GM10266 (cell line): ENCODE measurements around the gene GIPC1.

Source experiments
- DNase-seq: peaks from one replicate; pipeline ENCODE4 v3.0.0; 2012; ENCODE audit errors: extremely low spot score
- TF ChIP-seq, protein P1 (sequence below): IDR thresholded peaks from 2 replicates; pipeline ENCODE4 v1.5.1; 2012; ENCODE audit warnings: mild to moderate bottlenecking, low read depth; ENCODE audit not compliant: control insufficient read depth, insufficient read depth; ENCODE audit errors: missing control alignments

GIPC1 gene

DNA sequence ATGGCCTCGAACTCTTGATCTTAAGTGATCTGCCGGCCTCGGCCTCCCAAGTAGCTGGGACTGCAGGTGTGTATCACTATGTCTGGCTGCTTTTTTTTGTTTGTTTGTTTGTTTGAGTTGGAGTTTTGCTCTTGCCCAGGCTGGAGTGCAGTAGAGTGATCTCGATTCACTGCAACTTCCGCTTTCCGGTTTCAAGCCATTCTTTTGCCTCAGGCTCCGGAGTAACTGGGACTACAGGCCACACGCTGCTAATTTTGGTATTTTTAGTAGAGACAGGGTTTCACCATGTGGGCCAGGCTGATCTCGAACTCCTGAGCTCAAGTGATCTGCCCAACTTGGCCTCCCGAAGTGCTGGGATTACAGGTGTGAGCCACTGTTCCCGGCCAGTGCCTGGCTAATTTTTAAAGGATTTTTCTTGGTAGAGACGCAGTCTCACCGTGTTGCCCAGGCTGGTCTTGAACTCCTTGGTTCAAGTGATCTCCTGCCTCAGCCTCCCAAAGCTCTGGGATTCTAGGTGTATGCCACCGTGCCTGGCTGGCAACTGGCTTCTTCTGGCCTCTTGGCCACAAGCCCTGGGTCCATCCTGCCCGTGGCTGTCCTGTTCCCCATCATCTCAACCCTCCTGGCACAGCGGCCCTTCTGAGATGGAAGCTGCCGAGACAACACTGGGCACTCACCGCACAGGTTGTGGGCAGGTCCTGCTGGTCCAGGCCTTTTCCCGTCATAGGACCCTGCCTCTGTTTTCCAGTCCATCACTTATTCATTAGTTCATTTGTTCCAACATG lies 45.0 kb upstream of the GIPC1 start:
- TF ChIP-seq, protein P1, sequence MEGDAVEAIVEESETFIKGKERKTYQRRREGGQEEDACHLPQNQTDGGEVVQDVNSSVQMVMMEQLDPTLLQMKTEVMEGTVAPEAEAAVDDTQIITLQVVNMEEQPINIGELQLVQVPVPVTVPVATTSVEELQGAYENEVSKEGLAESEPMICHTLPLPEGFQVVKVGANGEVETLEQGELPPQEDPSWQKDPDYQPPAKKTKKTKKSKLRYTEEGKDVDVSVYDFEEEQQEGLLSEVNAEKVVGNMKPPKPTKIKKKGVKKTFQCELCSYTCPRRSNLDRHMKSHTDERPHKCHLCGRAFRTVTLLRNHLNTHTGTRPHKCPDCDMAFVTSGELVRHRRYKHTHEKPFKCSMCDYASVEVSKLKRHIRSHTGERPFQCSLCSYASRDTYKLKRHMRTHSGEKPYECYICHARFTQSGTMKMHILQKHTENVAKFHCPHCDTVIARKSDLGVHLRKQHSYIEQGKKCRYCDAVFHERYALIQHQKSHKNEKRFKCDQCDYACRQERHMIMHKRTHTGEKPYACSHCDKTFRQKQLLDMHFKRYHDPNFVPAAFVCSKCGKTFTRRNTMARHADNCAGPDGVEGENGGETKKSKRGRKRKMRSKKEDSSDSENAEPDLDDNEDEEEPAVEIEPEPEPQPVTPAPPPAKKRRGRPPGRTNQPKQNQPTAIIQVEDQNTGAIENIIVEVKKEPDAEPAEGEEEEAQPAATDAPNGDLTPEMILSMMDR = no peak
- DNase-seq = no peak

DNA sequence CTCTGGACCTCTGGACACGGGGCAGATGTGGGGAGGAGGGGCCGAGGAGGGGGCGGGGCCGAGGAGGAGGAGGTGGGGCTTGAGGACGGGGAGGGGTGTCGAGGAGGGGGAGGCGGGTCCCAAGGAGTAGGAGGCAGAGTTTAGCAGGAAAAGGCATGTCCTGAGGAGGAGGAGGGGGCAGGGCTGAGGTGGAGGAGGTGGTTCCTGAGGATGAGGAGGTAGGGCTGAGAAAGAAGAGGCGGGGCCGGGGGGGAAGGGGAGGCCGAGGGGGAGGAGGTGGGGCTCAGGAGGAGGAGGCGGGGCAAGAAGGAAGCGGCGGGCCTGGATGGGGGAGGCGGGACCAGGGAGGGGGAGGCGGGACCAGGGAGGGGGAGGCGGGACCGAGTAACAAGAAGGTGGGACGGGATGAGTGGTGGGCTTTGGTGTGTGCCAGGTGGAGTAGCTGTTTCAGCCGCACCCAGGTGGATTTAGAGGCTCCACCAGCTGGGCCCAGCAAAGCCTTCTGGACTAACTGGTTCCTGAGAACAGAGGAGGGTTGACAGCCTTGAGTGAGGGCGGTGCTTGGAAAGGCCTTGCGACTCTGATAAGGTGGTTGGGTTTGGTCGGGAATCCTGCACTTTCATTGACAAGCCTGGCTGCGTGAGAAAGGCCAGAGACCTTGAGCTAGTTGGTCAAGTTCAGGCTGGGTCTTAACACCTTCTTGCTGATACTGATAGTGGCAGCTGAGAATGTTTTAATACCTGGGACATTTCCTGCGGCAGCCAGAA lies 41.2 kb upstream of the GIPC1 start:
- TF ChIP-seq, protein P1 = no peak
- peak; percentile 51 for DNase-seq

DNA sequence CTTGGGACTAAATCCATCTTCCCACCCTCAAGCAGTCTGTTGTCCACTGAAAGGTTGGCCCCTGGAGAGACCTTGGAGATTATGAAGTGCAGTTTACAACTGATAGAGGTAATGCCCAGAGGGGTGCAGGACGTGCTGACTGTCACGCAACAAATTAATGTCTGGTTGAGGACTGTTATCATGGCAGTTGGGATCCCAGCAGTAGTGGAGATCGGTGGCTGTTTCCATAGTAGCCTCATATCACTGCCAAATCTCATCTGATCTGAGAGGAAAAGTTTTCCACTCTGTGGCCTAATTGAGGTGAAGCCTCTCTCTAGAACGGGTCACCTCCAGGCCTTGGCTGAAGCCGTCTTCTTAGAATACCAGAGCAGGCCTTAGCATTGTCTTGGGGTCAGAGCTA lies 37.5 kb upstream of the GIPC1 start:
- DNase-seq = no peak
- TF ChIP-seq, protein P1 = no peak

DNA sequence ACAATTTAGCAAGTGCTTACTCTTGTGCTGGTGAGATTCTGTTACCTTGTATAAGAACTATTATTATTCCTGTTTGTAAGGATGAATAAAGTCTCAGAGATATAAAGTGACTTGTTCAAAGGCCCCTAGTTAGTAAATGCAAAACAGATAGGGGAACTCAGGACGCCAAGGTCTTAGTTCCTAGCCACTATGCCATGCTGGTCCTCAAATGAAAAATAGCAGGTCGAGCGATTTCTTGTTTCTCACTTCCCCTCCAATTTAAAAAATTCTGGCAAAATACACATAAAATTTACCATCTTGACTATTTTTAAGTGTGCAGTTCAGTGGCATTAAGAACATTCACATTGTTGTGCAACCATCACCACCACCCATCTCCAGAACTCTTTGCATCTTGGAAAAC lies 34.6 kb upstream of the GIPC1 start:
- no peak for DNase-seq
- TF ChIP-seq, protein P1 = no peak

DNA sequence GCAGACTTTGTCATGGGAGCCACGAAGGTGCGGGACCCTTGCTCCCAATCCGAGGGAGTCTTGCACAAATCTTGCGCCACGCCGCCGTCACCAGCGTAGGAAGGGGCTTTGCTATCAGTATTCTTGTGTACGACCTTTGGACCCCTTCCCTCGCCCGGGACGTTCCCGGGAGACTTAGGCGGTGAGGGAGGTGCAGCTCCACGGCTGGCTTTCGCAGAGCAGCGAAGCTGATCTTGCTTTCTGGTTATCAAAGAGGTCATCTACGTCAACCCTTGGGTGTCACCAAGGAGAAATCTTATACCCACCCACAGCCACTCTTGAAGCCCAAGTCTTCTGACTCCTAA lies 34.0 kb upstream of the GIPC1 start:
- DNase-seq = no peak
- TF ChIP-seq, protein P1 = no peak

DNA sequence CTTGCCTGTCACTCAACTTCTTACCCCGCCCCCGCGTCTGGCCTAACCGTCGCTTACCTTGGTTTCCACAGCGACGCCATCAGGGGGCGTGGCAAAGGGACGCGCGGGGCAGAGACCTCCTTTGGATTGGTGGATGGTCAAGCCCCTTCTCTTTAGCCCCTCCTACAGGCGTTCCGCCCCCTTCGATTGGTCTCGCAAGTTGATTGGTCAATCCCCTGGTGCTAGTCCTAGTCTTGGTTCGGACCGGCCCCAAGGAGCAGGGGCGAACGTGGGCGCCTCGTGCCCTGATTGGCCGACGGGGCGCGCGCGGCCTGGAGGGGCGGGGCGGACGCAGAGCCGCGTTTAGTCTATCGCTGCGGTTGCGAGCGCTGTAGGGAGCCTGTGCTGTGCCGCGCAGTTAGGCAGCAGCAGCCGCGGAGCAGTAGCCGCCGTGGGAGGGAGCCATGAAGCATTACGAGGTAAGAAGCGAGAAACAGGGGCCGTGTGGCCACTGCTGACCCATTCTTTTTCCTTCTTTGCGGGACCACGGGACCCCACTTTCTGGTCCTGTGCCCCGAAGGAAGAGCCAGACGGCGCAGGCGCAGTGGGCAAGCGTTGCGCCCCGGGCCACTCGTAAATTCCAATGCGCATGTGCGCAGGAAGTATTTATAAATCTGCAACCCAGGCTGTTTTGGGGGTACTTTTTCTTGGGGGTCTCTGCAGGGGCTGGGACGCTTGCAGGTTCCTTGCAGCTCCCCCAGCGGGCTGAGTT lies 33.5 kb upstream of the GIPC1 start, which contains the start of gene TECR:
TECR (plus strand) TSS at position 341 of the 751 bp plus-strand sequence; CDS start at position 444, 103 bp downstream.
- DNase-seq = peak; percentile 97
- TF ChIP-seq, protein P1 = no peak
